ENCODE measurements around the gene TECR.

GRCh38 chr19:14511229-14511593 lies 18.2 kb upstream of the TECR start:
- TF ChIP-seq CTCF (IDR thresholded peaks at IDR 0.05), result no peak
- no peak for TF ChIP-seq POLR2A (IDR thresholded peaks at IDR 0.05)
- TF ChIP-seq EP300 (IDR thresholded peaks at IDR 0.05), result no peak
